CD4-positive, alpha-beta T cell treated with Interferon gamma for 1 hour (primary cell): Measurements from ENCODE around the gene AP5Z1.

Experiments used
- DNase-seq: peaks from one replicate; pipeline ENCODE4 v3.0.0-alpha.2; 2020

AP5Z1 gene, protein sequence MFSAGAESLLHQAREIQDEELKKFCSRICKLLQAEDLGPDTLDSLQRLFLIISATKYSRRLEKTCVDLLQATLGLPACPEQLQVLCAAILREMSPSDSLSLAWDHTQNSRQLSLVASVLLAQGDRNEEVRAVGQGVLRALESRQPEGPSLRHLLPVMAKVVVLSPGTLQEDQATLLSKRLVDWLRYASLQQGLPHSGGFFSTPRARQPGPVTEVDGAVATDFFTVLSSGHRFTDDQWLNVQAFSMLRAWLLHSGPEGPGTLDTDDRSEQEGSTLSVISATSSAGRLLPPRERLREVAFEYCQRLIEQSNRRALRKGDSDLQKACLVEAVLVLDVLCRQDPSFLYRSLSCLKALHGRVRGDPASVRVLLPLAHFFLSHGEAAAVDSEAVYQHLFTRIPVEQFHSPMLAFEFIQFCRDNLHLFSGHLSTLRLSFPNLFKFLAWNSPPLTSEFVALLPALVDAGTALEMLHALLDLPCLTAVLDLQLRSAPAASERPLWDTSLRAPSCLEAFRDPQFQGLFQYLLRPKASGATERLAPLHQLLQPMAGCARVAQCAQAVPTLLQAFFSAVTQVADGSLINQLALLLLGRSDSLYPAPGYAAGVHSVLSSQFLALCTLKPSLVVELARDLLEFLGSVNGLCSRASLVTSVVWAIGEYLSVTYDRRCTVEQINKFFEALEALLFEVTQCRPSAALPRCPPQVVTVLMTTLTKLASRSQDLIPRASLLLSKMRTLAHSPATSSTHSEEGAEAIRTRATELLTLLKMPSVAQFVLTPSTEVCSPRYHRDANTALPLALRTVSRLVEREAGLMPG

GRCh38 chr7:4775250-4775847 is at the start of gene AP5Z1:
AP5Z1 (plus strand) TSS chr7:4775623; CDS start chr7:4775716, 93 bp downstream.
- DNase-seq = peak; percentile 95

DNA sequence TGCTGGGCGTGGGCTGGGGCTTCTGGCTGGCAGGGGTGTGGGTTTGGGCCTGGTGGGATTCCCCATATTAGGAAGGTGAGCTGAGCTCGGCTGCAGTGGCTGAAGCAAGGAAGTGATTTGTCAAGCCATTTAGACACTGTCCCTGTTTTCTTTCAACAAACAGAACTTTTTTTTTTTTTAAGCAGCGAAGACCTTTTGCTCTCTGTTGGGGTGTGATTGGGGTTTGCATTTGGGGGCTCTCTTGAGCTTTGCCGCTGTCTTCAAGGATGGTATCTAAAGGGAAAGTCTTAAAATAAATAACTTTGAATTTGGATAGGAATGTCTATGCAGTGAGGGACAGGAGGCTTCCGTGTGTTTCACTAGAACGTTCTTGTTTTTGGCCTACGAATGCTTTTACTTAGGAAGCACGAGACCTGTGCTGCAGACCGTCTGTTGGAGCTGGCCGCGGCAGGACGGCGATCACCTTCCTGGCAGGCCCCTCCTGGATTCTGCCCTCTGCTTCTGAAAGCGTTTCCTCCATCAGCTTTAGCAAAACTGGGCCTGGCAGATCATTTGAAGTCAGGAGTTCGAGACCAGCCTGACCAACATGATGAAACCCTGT is 49.5 kb upstream of the AP5Z1 start:
- no peak for DNase-seq

DNA sequence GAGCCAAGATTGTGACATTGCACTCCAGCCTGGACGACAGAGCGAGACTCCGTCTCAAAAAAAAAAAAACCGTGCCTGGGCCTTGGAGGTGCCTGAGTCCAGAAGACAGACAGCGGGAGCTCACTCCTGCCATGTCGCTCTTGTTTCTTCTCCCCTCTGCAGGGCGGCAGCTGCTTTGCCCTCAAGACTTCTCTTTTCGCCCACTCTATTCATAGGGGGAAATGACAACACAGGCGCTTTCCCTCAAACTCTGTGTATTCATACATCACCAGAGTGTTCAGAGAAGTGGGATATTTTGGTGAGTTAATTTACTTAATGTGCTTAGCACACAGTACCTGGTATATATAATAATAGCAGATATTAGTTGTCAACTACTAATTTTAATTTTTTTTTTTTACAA is 48.9 kb upstream of the AP5Z1 start:
- DNase-seq = no peak

DNA sequence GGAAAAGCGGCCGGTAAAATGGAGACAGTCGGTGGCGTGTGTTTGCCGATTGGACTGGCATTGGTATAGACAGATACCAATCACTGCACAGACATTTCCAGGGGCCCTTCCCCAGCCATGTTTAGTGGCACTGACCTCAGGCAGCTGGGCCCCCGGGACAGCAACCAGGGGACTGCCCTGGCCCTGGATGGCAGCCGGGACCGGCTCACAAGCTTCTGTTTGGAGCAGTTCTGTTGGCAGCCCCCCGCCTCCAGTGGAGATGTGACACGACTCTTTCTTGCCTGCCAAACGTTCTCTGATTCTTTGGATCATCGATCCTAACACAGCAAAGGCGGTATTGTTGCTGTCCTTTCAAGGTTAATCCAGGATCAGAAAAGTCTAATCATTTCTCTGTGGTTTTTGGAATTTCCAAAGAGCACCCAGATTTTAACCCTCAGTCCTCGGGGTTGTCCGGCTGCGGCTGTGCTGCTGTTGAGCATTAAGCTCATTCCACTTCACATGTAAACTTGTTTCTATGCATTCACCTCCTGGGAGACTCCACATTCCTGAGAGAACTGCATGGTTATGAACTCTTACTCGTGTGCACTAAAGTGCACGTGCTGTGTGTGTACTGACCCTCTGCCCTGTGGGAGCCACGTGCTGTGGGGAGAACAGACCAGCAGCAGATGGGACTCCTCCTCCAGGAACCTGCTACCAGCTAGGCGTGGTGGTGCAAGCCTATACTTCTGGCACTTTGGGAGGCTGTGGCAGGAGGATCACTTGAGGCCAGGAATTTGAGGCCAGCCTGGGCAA is 47.3 kb upstream of the AP5Z1 start:
- no peak for DNase-seq

GRCh38 chr7:4729266-4729665 is 46.2 kb upstream of the AP5Z1 start:
- DNase-seq = no peak

- DNase-seq = no peak
Observed at GRCh38 chr7:4730276-4730675, 45.1 kb upstream of the AP5Z1 start.

DNA sequence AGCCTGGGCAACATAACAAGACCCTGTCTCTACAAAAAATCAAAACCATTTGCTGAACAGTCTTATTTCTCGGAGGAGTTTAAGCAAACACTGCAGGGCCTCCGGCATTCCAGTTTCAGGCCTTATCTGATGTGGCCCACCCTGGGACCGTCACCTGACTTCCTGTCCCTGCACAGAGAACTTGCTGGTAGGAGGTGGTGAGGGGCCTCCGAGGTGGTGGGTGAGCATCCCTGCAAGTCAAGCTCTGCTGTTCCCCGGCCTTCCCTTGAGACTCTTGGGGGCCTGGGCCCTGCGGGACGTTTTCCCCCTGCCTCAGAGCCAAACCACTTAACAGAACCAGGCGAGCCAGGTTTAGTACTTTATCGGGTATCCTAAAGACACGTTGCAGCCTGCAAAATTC is 44.5 kb upstream of the AP5Z1 start:
- DNase-seq = no peak

- DNase-seq = no peak
Observed at GRCh38 chr7:4731803-4732202, 43.6 kb upstream of the AP5Z1 start.

DNA sequence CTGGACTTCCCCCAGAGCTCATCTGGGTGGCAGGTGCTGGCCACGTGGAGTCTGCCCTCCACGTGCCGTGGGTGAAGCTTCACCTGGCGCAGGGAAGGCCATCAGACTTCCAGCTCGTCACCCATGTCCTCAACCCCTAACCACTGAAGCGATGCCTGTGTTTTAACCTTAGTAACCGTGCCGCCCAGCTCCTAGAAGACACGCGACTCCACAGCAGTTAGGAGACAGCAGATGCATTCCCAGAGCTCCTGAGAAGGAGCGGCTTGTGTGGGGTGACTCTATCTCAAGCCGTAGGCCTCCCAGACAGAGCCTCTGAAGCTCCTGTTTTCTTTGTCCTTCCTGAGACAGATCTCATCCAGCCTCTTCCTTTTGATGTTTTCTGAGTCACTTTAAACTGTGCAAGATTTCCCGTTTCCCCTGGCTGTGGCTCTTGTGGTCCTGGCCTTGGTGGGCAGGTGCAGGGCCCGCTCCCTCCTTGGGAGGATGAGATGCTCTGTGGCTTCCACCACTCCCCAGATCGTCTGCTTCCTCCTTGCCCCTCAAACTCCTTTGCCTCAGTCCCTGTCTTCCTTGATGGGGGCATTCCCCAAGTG is 41.4 kb upstream of the AP5Z1 start:
- DNase-seq = no peak

DNA sequence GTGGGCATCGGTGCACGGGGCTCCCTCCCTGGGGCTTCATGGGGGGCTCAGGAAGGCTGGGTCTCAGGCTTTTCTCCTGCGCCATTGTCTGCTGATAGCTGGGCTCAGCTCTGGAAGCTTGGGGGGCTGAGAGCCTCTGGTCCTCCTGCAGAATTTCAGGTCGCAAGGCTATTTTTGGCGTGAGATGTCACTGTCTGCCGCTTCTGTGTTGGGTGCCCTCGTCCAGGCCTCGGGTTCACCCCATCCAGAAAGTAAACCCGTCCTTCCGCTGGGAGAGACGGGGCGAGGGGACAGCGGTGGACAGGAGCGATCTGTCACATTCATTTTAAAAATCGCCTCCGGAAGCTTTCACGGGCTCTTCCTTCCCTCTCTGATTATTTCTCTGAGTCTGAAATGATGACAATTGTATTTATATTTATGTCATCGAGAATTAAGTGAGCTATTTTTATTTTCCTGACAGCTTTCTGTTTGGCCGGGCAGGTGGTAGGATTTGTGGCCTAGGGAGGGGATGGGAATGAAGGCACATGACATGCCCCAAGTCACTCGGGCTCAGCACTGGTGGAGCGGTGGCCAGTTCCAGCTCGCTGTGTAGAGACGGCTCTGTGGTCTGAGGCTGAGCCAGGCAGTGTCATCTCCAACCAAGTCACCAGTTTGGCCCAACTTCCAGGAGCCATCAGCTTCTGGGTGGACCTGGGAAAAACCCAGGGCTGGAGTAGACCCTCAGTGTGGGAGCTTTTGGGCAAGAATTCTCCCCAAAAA is 40.7 kb upstream of the AP5Z1 start:
- DNase-seq = no peak

DNA sequence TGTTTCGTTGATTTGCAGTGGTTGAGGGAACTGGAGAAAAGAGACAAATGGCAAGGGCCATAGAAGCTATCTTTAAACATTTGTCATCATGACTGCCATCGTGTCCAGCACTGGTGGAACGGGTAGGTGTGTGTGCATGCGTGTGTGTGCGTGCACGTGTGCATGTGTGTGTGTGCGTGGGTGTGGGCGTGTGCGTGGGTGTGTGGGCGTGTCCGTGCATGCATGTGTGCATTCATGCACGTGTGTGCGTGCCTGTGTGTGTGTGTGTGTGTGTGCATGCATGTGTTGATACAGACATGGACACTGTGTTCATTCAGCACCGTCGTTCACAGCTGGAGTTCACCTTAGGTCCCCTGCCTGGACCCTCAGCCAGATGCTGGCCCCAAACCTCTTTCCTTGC is 38.1 kb upstream of the AP5Z1 start:
- no peak for DNase-seq

DNA sequence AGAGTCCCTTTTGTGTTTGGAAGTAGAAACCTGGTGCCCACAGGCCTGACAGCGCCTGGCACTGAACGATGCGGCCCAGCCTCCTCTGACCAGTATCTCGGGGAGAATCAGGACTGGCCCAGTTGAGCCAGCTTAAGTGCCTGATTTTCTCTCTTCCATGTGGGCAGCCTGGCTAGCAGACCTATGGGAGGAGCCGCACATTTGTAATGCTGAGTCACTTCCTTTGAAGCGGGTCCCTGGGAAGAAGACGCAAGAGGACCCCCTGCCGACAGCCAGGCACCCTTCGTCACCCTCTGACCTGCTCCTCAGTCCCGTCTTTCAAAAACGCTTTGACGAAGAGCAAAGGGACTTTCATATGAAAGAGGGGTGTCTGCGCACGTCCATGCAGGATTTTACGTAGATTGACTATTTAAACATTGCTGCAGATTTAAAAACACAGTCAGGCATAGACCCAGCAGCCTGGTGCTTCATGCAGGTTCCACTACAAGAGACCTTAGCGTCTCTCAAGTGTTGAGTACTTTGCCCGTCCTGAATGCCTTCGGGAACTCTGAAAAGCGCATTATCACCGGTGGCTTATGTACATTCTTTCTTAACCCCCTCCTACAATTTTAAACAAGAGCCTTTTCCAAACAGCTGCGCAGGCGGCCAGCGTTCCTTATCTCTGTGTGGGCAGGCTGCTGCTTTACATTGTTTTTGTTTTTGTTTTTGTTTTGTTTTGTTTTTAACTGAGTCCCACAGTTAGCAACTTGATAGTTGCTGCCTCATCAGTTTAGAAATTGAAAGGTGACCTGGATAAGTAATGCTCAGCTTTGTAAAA is 36.5 kb upstream of the AP5Z1 start:
- DNase-seq = peak; percentile 37

- DNase-seq = peak; percentile 61
Observed at GRCh38 chr7:4739528-4739992, 35.9 kb upstream of the AP5Z1 start.

DNA sequence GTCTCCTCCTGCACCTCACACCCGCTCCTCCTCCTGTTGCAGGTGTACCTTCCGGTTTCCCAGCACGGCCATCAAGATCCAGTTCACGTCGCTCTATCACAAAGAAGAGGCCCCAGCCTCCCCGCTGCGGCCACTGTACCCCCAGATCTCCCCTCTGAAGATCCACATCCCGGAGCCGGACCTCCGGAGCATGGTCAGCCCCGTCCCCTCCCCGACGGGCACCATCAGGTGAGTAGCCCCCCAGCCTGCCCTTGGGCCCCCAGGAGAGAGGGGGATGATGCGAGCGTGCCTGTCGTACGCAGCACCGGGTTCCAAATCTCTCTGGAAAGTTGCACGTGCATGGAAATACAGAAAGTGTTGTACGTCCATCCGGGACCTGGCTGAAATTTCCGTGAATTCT is 34.6 kb upstream of the AP5Z1 start:
- DNase-seq = no peak

DNA sequence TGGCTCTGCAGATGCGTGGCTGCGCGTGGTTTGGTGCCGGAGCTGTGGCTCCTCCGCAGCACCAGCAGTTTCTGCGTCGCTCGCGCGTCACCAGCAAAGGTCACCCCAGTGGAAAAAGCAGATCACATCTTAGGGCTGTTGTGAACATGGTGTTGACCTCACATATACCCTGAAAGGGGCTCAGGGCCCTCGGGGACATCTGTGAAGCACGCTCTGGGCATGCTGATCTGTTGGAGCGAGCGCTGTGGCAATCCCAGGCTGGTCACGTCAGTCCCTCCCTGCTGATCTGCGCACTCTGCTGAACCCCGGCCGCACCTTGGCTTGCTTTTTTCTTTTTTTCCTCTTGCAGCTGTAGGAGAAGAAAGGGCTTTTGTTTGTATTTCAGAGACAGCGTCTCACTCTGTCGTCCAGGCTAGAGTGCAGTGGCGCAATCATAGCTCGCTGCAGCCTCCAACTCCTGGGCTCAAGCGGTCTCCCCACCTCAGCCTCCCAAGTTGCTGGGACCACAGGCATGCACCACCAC is 33.3 kb upstream of the AP5Z1 start:
- DNase-seq = no peak

DNA sequence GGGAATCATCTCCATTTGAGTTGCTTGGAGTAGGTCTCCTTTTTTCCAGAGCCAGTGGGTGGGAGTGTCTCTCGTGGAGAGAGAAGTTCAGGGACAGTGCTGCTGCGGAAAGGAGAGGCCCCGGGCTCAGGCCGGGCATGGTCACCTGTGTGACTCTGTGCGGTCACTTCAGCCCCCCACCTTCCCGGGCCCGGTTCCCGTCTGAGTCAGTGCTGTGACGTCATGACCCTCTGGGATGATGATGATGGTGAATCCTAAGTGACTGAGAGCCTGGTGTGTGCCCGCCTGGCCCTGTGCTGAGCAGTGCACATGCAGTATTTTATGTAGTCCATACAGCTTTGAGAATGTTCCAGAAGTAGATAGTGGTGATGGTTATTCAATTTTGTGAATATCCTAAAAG is 32.6 kb upstream of the AP5Z1 start:
- no peak for DNase-seq

DNA sequence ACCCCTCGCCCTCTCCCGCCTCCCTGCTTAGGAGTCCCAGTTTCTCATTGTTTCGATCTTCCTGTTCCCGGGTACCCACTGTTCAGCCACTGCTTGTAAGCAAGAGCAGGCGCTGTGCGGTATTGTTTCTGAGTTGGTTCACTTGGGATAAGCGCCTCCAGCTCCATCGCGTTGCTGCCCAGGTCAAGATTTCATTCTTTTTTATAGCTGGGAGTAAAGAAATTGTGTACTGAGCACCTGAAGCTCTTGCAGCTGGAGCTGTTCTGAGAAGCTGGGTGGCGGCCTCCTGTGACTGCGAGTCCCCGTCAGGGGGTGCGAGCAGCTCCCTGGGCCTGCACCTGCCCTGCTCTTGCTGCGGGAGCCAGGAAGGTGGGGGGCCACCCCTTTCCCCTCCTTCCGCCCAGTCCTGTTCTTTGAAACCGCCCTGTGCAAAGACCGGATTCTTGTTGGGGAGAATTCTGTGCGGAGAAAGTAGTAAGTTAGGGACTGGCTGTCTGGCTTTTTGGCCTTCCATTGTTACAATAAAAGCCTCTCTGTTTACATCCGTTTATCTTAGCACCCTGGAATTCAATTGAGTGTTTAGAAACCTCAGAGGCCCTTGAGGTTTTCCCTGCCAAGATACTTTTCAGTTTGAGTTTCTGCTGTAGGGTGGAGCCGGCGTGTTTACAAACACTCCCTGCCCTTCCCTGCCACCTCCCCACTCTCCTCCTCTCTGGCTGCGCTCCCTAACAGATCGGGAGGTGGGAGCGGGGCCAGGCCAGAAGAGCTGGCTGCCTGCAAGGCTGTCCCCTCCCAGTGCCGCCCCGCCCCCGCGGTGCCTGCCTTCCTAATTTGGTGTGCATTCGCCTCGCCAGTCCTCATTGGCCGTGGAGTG is 30.8 kb upstream of the AP5Z1 start:
- DNase-seq = peak; percentile 69

- DNase-seq = no peak
Observed at GRCh38 chr7:4745265-4745919, 30.0 kb upstream of the AP5Z1 start.
